Left colon (tissue), 2 donors: ENCODE measurements around the gene ODAD3. TPM values are rescaled to one million over a fixed set of nuclear protein-coding genes. Genes with fewer than 3 reads are reported as not detected.

Experiments
- total RNA-seq, 2 donors: library from RNA; stranded (reverse); fragmentation: NEBNext Ultra II Directional; extraction: Animal tissue kit (Norgen Biotek cat#: 25700); gene quantifications; one replicate each; pipeline ENCODE4 v1.2.1, GENCODE V29; 2021
- donor health status: DM: no; HTN: no; CAD: no.
- donor health status: DM: yes; HTN: yes; CAD: no.

ODAD3 gene
- total RNA-seq, 2 donors from 2014 or later = 0.42 TPM; not detected in 1

Other genes with a start within 250 kb of the ODAD3 start
- 10 to 100 TPM; 28.5 to 85.3 TPM for gene KANK2, start 237.6 kb downstream of the ODAD3 start, total RNA-seq
- not detected for gene ANGPTL8, start 195.5 kb downstream of the ODAD3 start, total RNA-seq
- gene DOCK6, start 172.6 kb downstream of the ODAD3 start, total RNA-seq = 10 to 100 TPM; 64.7 to 77.6 TPM
- gene TSPAN16, start 139.0 kb downstream of the ODAD3 start, total RNA-seq = not detected
- 10 to 100 TPM; 34.7 to 37.6 TPM for gene RAB3D, start 95.5 kb downstream of the ODAD3 start, total RNA-seq
- gene TMEM205, start 88.9 kb downstream of the ODAD3 start, total RNA-seq = 10 to 100 TPM; 43.5 to 51.9 TPM
- gene CCDC159, start 88.6 kb downstream of the ODAD3 start, total RNA-seq = 10 to 100 TPM; 28.6 to 30.2 TPM
- gene PLPPR2, start 79.7 kb downstream of the ODAD3 start, total RNA-seq = 1 to 10 TPM; 5.4 to 7.3 TPM
- 1 to 10 TPM; 3.3 to 3.4 TPM for gene SWSAP1, start 60.5 kb downstream of the ODAD3 start, total RNA-seq
- gene EPOR, start 50.8 kb downstream of the ODAD3 start, total RNA-seq = 1 to 10 TPM; 4.2 to 4.8 TPM
- gene RGL3, start 15.8 kb downstream of the ODAD3 start, total RNA-seq = 10 to 100 TPM; 21.1 to 23.9 TPM
- 100 to 1,000 TPM; 301 to 320 TPM for gene PRKCSH, start 514 bp upstream of the ODAD3 start, total RNA-seq
- under 1 TPM; 0.15 to 0.61 TPM for gene ELAVL3, start 45.9 kb upstream of the ODAD3 start, total RNA-seq
- 10 to 100 TPM in 1 of 2 donors, 1 to 10 TPM in 1; 7.5 to 10.4 TPM for gene ZNF653, start 70.7 kb upstream of the ODAD3 start, total RNA-seq
- gene ECSIT, start 94.0 kb upstream of the ODAD3 start, total RNA-seq = 10 to 100 TPM; 52.8 to 64.5 TPM
- 100 to 1,000 TPM in 1 of 2 donors, 1 to 10 TPM in 1; 6.9 to 254 TPM for gene CNN1, start 103.7 kb upstream of the ODAD3 start, total RNA-seq
- 10 to 100 TPM; 34.6 to 39.0 TPM for gene ELOF1, start 124.1 kb upstream of the ODAD3 start, total RNA-seq
- gene ACP5, start 142.5 kb upstream of the ODAD3 start, total RNA-seq = 10 to 100 TPM; 22.6 to 26.8 TPM
- 1 to 10 TPM; 8.5 to 9.2 TPM for gene ZNF627, start 162.4 kb upstream of the ODAD3 start, total RNA-seq